Measurements from ENCODE around the gene GAS7.
"Not testable (repeated sequence)": the region's sequence is repeated elsewhere in the genome, so short reads cannot be mapped to it uniquely, and the experiment has no call there.

The GAS7 gene

GRCh38 chr17:10107316-10108165, 90.9 kb downstream of the GAS7 start:
- no peak for TF ChIP-seq CTCF (IDR thresholded peaks at IDR 0.05; ENCODE audit: extremely low read depth, missing control alignments)
- DNase-seq (ENCODE audit: low spot score): no peak

GRCh38 chr17:10106067-10106466, 92.3 kb downstream of the GAS7 start:
- TF ChIP-seq CTCF (IDR thresholded peaks at IDR 0.05; ENCODE audit: extremely low read depth, missing control alignments): no peak
- DNase-seq (ENCODE audit: low spot score): no peak

GRCh38 chr17:10105513-10106001, 92.8 kb downstream of the GAS7 start:
- TF ChIP-seq CTCF (IDR thresholded peaks at IDR 0.05; ENCODE audit: extremely low read depth, missing control alignments): no peak
- DNase-seq (ENCODE audit: low spot score): no peak

GRCh38 chr17:10103712-10104111, 94.7 kb downstream of the GAS7 start:
- no peak for DNase-seq (ENCODE audit: low spot score)
- no peak for TF ChIP-seq CTCF (IDR thresholded peaks at IDR 0.05; ENCODE audit: extremely low read depth, missing control alignments)

- DNase-seq (ENCODE audit: low spot score): no peak
- TF ChIP-seq CTCF (IDR thresholded peaks at IDR 0.05; ENCODE audit: extremely low read depth, missing control alignments): no peak
Observed at GRCh38 chr17:10102817-10103216, 95.6 kb downstream of the GAS7 start.

- no peak for TF ChIP-seq CTCF (IDR thresholded peaks at IDR 0.05; ENCODE audit: extremely low read depth, missing control alignments)
- DNase-seq (ENCODE audit: low spot score): no peak
Observed at GRCh38 chr17:10099051-10099571, 99.3 kb downstream of the GAS7 start.

GRCh38 chr17:10096596-10096995, 101.8 kb downstream of the GAS7 start:
- TF ChIP-seq CTCF (IDR thresholded peaks at IDR 0.05; ENCODE audit: extremely low read depth, missing control alignments): no peak
- DNase-seq (ENCODE audit: low spot score): no peak

- not testable (repeated sequence) for DNase-seq (ENCODE audit: low spot score)
Observed at GRCh38 chr17:10095295-10095694, 103.1 kb downstream of the GAS7 start.

All from GM20000 (cell line).